HCT116 (cell line): ENCODE measurements around the gene SPG21. TPM values are rescaled to one million over a fixed set of nuclear protein-coding genes. Genes with fewer than 3 reads are reported as not detected.

ENCODE experiments used
- ATAC-seq: fragments of 200-7000 bp; cut with Tn5 transposase; 2 replicates; pipeline ENCODE4 v1.9.1; 2020; ENCODE audit warnings: mild to moderate bottlenecking, moderate library complexity
- BruUV-seq: library from RNA; stranded (reverse); fragments of 400-500 nt; replicated peaks from 2 replicates; lab custom pipeline; 2021; lab: Mats Ljungman, UMichigan
- CTCF ChIA-PET: fragments of 300-600 bp; sonication (Branson Sonifier 250); formaldehyde crosslinking; loops from one replicate; lab custom pipeline; 2021; ENCODE audit warnings: antibody characterized with exemption; lab: Charles Lee
- POLR2A ChIA-PET: fragments of 300-600, 350-600 bp; sonication (Branson Sonifier 250); formaldehyde crosslinking; loops from one replicate; lab custom pipeline; 2021; ENCODE audit warnings: antibody characterized with exemption; lab: Charles Lee
- RAD21 ChIA-PET, 2 experiments: fragments of 300-600 bp; sonication (Branson Sonifier 250); formaldehyde crosslinking; loops; one replicate each; lab custom pipeline; 2023; ENCODE audit warnings: low total read pairs in 2 of 2; ENCODE audit not compliant: uncharacterized antibody in 2 of 2, unreplicated experiment in 2 of 2, low non-redundant PET in 1 of 2; lab: Charles Lee
- DNase-seq: peaks from one replicate; pipeline ENCODE4 v3.0.0-alpha.2; 2010; ENCODE audit warnings: low read depth, low spot score
- H2AFZ ChIP-seq: fragments of 200-600 bp; shearing (Covaris generic), sonication (generic); 2 replicates; pipeline ENCODE4 v1.6.1; 2017; ENCODE audit warnings: low read depth, mixed run types, mixed read lengths, antibody characterized with exemption, low read length; ENCODE audit not compliant: poor library complexity, severe bottlenecking
- H3K27ac ChIP-seq: 2 replicates; pipeline ENCODE4 v1.5.1; 2012; ENCODE audit warnings: low read depth, low read length
- H3K27me3 ChIP-seq: fragments of 200-600 bp; sonication (generic); 2 replicates; pipeline ENCODE4 v1.6.1; 2016; ENCODE audit warnings: mixed run types, low read length, mixed read lengths; ENCODE audit not compliant: insufficient read depth
- H3K36me3 ChIP-seq, 2 experiments: fragments of 200-500 bp in 1 of 2; fragments of 200-600 bp in 1 of 2; sonication (Bioruptor generic) in 1 of 2; sonication (generic) in 1 of 2; 2 replicates each; pipeline versions ENCODE4 v1.5.1 to v1.6.1; 2014 to 2016; ENCODE audit warnings: low read length in 2 of 2, inconsistent platforms in 1 of 2, mixed read lengths in 1 of 2, mixed run types in 1 of 2; ENCODE audit not compliant: insufficient read depth in 2 of 2, control insufficient read depth in 1 of 2
- H3K4me1 ChIP-seq, 2 experiments: fragments of 200-600 bp in 1 of 2; sonication (generic) in 1 of 2; 2 replicates each; pipeline versions ENCODE4 v1.5.1 to v1.6.1; 2012 to 2017; ENCODE audit warnings: low read length in 2 of 2, inconsistent platforms in 1 of 2, mild to moderate bottlenecking in 1 of 2, mixed read lengths in 1 of 2, mixed run types in 1 of 2, moderate library complexity in 1 of 2; ENCODE audit not compliant: insufficient read depth in 2 of 2, control insufficient read depth in 1 of 2
- H3K4me2 ChIP-seq: fragments of 200-600 bp; sonication (generic); 2 replicates; pipeline ENCODE4 v1.6.1; 2017; ENCODE audit warnings: mixed run types, low read length, mixed read lengths
- H3K4me3 ChIP-seq, 2 experiments: fragments of 200-600 bp in 1 of 2; sonication (generic) in 1 of 2; replicated peaks in 1 of 2; 2 replicates each; pipeline ENCODE4 v1.5.1; 2011 to 2016; ENCODE audit warnings: low read length in 2 of 2, control low read depth in 1 of 2, low read depth in 1 of 2, mild to moderate bottlenecking in 1 of 2, mixed read lengths in 1 of 2, mixed run types in 1 of 2
- H3K79me2 ChIP-seq: fragments of 200-600 bp; sonication (generic); 2 replicates; pipeline ENCODE4 v1.6.1; 2017; ENCODE audit warnings: mild to moderate bottlenecking, mixed run types, low read length, moderate library complexity, mixed read lengths; ENCODE audit not compliant: insufficient read depth
- H3K9ac ChIP-seq: fragments of 200-600 bp; sonication (generic); 2 replicates; pipeline ENCODE4 v1.6.1; 2016; ENCODE audit warnings: low read length, mixed read lengths
- H3K9me2 ChIP-seq: fragments of 200-600 bp; sonication (generic), shearing (Covaris generic); 2 replicates; pipeline ENCODE4 v1.6.1; 2017; ENCODE audit warnings: mixed run types, mild to moderate bottlenecking, moderate library complexity; ENCODE audit not compliant: insufficient read depth
- H3K9me3 ChIP-seq, 2 experiments: fragments of 200-500 bp in 1 of 2; fragments of 200-600 bp in 1 of 2; sonication (Bioruptor generic) in 1 of 2; sonication (generic) in 1 of 2; 2 replicates each; pipeline ENCODE4 v1.6.1; 2014 to 2017; ENCODE audit warnings: low read length in 2 of 2, mixed read lengths in 2 of 2, inconsistent platforms in 1 of 2, low read depth in 1 of 2, mild to moderate bottlenecking in 1 of 2, mixed run types in 1 of 2, moderate library complexity in 1 of 2; ENCODE audit not compliant: control insufficient read depth in 1 of 2, insufficient read depth in 1 of 2
- H4K20me1 ChIP-seq: fragments of 200-600 bp; sonication (generic), shearing (Covaris generic); 2 replicates; pipeline ENCODE4 v1.6.1; 2017; ENCODE audit warnings: mixed run types, mild to moderate bottlenecking, moderate library complexity; ENCODE audit not compliant: insufficient read depth
- CEBPB ChIP-seq: IDR thresholded peaks from 2 replicates; pipeline ENCODE4 v1.6.1; 2012; ENCODE audit warnings: low read depth
- CTCF ChIP-seq, 3 experiments: fragments of 200-600 bp in 1 of 3; sonication (generic) in 1 of 3; IDR thresholded peaks in 2 of 3; conservative IDR thresholded peaks in 1 of 3; 2 replicates each; pipeline ENCODE4 v1.5.1; 2012 to 2017; ENCODE audit warnings: low read depth in 2 of 3, low read length in 2 of 3, antibody characterized with exemption in 1 of 3, borderline replicate concordance in 1 of 3, control low read depth in 1 of 3, mild to moderate bottlenecking in 1 of 3, mixed read lengths in 1 of 3, mixed run types in 1 of 3, moderate library complexity in 1 of 3; ENCODE audit not compliant: insufficient read depth in 1 of 3
- EGR1 ChIP-seq: IDR thresholded peaks from 2 replicates; pipeline ENCODE4 v1.6.1; 2012; ENCODE audit warnings: low read depth
- ELF1 ChIP-seq: IDR thresholded peaks from 2 replicates; pipeline ENCODE4 v1.6.1; 2012; ENCODE audit warnings: low read depth, borderline replicate concordance
- EZH2 ChIP-seq: fragments of 200-600 bp; sonication (generic); IDR thresholded peaks from 2 replicates; pipeline ENCODE4 v1.6.1; 2017; ENCODE audit warnings: antibody characterized with exemption, mixed run types
- EZH2phosphoT487 ChIP-seq: fragments of 200-600 bp; IDR thresholded peaks from 2 replicates; pipeline ENCODE4 v1.6.1; 2018; ENCODE audit warnings: antibody characterized with exemption, borderline replicate concordance
- FOSL1 ChIP-seq: IDR thresholded peaks from 2 replicates; pipeline ENCODE4 v1.6.1; 2012; ENCODE audit warnings: low read depth
- POLR2A ChIP-seq: IDR thresholded peaks from 2 replicates; pipeline ENCODE4 v1.7.0; 2011; ENCODE audit warnings: borderline replicate concordance; ENCODE audit not compliant: insufficient read depth, insufficient read length; ENCODE audit errors: extremely low read depth
- POLR2AphosphoS5 ChIP-seq: IDR thresholded peaks from 2 replicates; pipeline ENCODE4 v1.6.1; 2011; ENCODE audit warnings: mild to moderate bottlenecking, low read depth, low read length, moderate library complexity
- RAD21 ChIP-seq: IDR thresholded peaks from 2 replicates; pipeline ENCODE4 v1.6.1; 2012; ENCODE audit warnings: low read depth, mild to moderate bottlenecking
- SIN3A ChIP-seq: IDR thresholded peaks from 2 replicates; pipeline ENCODE4 v1.6.1; 2012; ENCODE audit warnings: low read depth
- SRF ChIP-seq: IDR thresholded peaks from 2 replicates; pipeline ENCODE4 v1.6.1; 2012; ENCODE audit warnings: low read depth
- TCF7L2 ChIP-seq: IDR thresholded peaks from 2 replicates; pipeline ENCODE4 v1.7.0; 2011; ENCODE audit warnings: borderline replicate concordance, inconsistent platforms; ENCODE audit not compliant: insufficient read depth, insufficient read length; ENCODE audit errors: extremely low read depth
- ZNF274 ChIP-seq: fragments of 200-500 bp; sonication (Bioruptor generic); IDR thresholded peaks from 2 replicates; pipeline ENCODE4 v1.6.1; 2014; ENCODE audit warnings: mild to moderate bottlenecking, low read depth, low read length, inconsistent platforms
- intact Hi-C: fragments of 100-400 bp; cut with micrococcal nuclease; formaldehyde crosslinking; loops from 2 replicates; pipeline ENCODE4 v1.10.0; 2022
- total RNA-seq: library from RNA; stranded (reverse); gene quantifications from one replicate; pipeline ENCODE4 v1.2.1, GENCODE V29; 2021; ENCODE audit not compliant: unreplicated experiment
- TF ChIP-seq, protein P1 (sequence below): IDR thresholded peaks from 2 replicates; pipeline ENCODE4 v1.6.1; 2012
- TF ChIP-seq, protein P2 (sequence below): IDR thresholded peaks from 2 replicates; pipeline ENCODE4 v1.6.1; 2011; ENCODE audit warnings: mild to moderate bottlenecking, low read length, moderate library complexity; ENCODE audit not compliant: insufficient replicate concordance; ENCODE audit errors: extremely low read depth
- TF ChIP-seq, protein P3 (sequence below): IDR thresholded peaks from 2 replicates; pipeline ENCODE4 v1.6.1; 2012; ENCODE audit warnings: low read depth

The SPG21 gene
- total RNA-seq, 1 experiment from 2014 or later = 72.7 TPM

DNA sequence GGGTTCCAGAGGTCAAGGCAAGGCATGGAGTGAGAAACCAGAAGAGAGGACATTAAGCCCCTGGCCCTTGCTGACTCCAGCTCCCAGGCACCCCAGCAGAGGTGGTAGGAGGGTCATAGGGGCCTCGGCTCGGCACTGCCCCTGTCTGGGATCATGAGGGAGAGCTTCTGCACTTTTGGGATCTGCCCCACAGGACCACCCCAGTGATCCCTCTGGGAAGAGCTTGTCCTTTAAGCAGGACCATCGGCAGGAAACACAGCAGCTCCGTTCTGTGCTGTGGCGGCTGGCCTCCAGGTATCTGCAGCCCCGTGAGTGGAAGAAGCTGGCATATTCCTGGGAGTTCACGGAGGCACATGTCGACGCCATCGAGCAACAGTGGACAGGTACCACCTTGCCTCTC is 42.5 kb downstream of the SPG21 start:
- CTCF ChIA-PET = no interaction called here
- ATAC-seq = 0 out of 2 replicates have a peak, but pooled peaks have one; percentile 16
- H3K9me2 ChIP-seq = no peaks in the 10 kb centered on the region

More for the DNA sequence above, 42.5 kb downstream of the SPG21 start:
- TF ChIP-seq CTCF (IDR thresholded peaks at IDR 0.05 in 2 of 3, conservative IDR thresholded peaks at IDR 0.05 in 1 of 3; ENCODE audit: borderline replicate concordance in 1 of 3, insufficient read depth in 1 of 3, low read depth in 2 of 3, low read length in 2 of 3) (no peak), FOSL1 (no peak), TCF7L2 (no peak), ELF1 (no peak), SIN3A (no peak), POLR2AphosphoS5 (no peak), EZH2 (no peak), RAD21 (no peak), SRF (no peak), EGR1 (no peak), POLR2A (no peak), CEBPB (no peak), EZH2phosphoT487 (no peak), ZNF274 (no peak)
- TF ChIP-seq, protein P1, sequence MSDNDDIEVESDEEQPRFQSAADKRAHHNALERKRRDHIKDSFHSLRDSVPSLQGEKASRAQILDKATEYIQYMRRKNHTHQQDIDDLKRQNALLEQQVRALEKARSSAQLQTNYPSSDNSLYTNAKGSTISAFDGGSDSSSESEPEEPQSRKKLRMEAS = no peak
- TF ChIP-seq, protein P2, sequence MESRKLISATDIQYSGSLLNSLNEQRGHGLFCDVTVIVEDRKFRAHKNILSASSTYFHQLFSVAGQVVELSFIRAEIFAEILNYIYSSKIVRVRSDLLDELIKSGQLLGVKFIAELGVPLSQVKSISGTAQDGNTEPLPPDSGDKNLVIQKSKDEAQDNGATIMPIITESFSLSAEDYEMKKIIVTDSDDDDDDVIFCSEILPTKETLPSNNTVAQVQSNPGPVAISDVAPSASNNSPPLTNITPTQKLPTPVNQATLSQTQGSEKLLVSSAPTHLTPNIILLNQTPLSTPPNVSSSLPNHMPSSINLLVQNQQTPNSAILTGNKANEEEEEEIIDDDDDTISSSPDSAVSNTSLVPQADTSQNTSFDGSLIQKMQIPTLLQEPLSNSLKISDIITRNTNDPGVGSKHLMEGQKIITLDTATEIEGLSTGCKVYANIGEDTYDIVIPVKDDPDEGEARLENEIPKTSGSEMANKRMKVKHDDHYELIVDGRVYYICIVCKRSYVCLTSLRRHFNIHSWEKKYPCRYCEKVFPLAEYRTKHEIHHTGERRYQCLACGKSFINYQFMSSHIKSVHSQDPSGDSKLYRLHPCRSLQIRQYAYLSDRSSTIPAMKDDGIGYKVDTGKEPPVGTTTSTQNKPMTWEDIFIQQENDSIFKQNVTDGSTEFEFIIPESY = no peak
- TF ChIP-seq, protein P3, sequence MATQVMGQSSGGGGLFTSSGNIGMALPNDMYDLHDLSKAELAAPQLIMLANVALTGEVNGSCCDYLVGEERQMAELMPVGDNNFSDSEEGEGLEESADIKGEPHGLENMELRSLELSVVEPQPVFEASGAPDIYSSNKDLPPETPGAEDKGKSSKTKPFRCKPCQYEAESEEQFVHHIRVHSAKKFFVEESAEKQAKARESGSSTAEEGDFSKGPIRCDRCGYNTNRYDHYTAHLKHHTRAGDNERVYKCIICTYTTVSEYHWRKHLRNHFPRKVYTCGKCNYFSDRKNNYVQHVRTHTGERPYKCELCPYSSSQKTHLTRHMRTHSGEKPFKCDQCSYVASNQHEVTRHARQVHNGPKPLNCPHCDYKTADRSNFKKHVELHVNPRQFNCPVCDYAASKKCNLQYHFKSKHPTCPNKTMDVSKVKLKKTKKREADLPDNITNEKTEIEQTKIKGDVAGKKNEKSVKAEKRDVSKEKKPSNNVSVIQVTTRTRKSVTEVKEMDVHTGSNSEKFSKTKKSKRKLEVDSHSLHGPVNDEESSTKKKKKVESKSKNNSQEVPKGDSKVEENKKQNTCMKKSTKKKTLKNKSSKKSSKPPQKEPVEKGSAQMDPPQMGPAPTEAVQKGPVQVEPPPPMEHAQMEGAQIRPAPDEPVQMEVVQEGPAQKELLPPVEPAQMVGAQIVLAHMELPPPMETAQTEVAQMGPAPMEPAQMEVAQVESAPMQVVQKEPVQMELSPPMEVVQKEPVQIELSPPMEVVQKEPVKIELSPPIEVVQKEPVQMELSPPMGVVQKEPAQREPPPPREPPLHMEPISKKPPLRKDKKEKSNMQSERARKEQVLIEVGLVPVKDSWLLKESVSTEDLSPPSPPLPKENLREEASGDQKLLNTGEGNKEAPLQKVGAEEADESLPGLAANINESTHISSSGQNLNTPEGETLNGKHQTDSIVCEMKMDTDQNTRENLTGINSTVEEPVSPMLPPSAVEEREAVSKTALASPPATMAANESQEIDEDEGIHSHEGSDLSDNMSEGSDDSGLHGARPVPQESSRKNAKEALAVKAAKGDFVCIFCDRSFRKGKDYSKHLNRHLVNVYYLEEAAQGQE = no peak
- no peak overlapping the region for H2AFZ ChIP-seq
- ChIA-PET POLR2A (no interaction called here), RAD21 (no interaction called here)
- H4K20me1 ChIP-seq = no peaks in the 10 kb centered on the region
- DNase-seq = no peak
- H3K4me3 ChIP-seq = no peak overlapping the region
- no peak overlapping the region for H3K4me2 ChIP-seq
- no peaks in the 10 kb centered on the region for H3K79me2 ChIP-seq
- intact Hi-C loops = no loop called here
- H3K9me3 ChIP-seq = no peaks in the 10 kb centered on the region
- no peaks in the 10 kb centered on the region for H3K4me1 ChIP-seq
- H3K9ac ChIP-seq = no peak overlapping the region
- no peak overlapping the region for H3K27ac ChIP-seq
- BruUV-seq = no TSS peak
- H3K36me3 ChIP-seq = no peaks in the 10 kb centered on the region
- H3K27me3 ChIP-seq = no peaks in the 10 kb centered on the region
